LNCAP (cell line): ENCODE results near the gene PSD2.

Experiments used
- CTCF ChIP-seq: fragments of 450-650 bp; IDR thresholded peaks from 2 replicates; pipeline ENCODE4 v1.5.1; 2017; ENCODE audit warnings: mild to moderate bottlenecking

The PSD2 gene

GRCh38 chr5:139831624-139832023 lies 36.0 kb downstream of the PSD2 start:
- no peak for TF ChIP-seq CTCF

GRCh38 chr5:139833525-139833924 lies 37.9 kb downstream of the PSD2 start:
- no peak for TF ChIP-seq CTCF

GRCh38 chr5:139835656-139836055 lies 40.0 kb downstream of the PSD2 start:
- no peak for TF ChIP-seq CTCF

- no peak for TF ChIP-seq CTCF
These were observed 41.0 kb downstream of the PSD2 start for GRCh38 chr5:139836469-139837208.

- TF ChIP-seq CTCF, result no peak
These were observed 42.2 kb downstream of the PSD2 start for GRCh38 chr5:139837711-139838380.

GRCh38 chr5:139838381-139839197 lies 43.0 kb downstream of the PSD2 start:
- TF ChIP-seq CTCF, result no peak

- TF ChIP-seq CTCF, result no peak
These were observed 43.7 kb downstream of the PSD2 start for GRCh38 chr5:139839232-139839815.
